Skeletal muscle satellite cell (primary cell): ENCODE results near the gene CTNNA1.

Source experiments
- H3K27me3 ChIP-seq: 2 replicates; pipeline ENCODE4 v1.7.0; 2013; ENCODE audit warnings: low read length; ENCODE audit not compliant: control insufficient read depth, insufficient read depth
- H3K36me3 ChIP-seq: 2 replicates; pipeline ENCODE4 v1.7.0; 2013; ENCODE audit warnings: mild to moderate bottlenecking, control low read depth, low read length; ENCODE audit not compliant: insufficient read depth
- H3K4me1 ChIP-seq: 2 replicates; pipeline ENCODE4 v1.7.0; 2013; ENCODE audit warnings: low read length; ENCODE audit not compliant: control insufficient read depth, insufficient read depth
- H3K4me2 ChIP-seq: 2 replicates; pipeline ENCODE4 v1.7.0; 2013; ENCODE audit warnings: mild to moderate bottlenecking, low read length
- H3K4me3 ChIP-seq: 2 replicates; pipeline ENCODE4 v1.7.0; 2013; ENCODE audit warnings: low read length
- H3K9ac ChIP-seq: 2 replicates; pipeline ENCODE4 v1.7.0; 2013; ENCODE audit warnings: mild to moderate bottlenecking, low read depth, low read length, moderate library complexity
- H3K9me3 ChIP-seq: replicated peaks from 2 replicates; pipeline ENCODE4 v1.7.0; 2013; ENCODE audit warnings: mild to moderate bottlenecking, control low read depth, low read length

The CTNNA1 gene

GRCh38 chr5:138884554-138884953 lies 131.3 kb downstream of the CTNNA1 start:
- Histone ChIP-seq H3K4me2 (no peak overlapping the region), H3K27me3 (no peaks in the 10 kb centered on the region), H3K4me3 (no peak overlapping the region), H3K36me3 (peaks cover 31% of the 10 kb centered on the region), H3K4me1 (no peaks in the 10 kb centered on the region), H3K9ac (no peak overlapping the region), H3K9me3 (no peaks in the 10 kb centered on the region)

- Histone ChIP-seq H3K4me3 (no peak overlapping the region), H3K4me1 (no peaks in the 10 kb centered on the region), H3K27me3 (no peaks in the 10 kb centered on the region), H3K9me3 (peaks cover 2% of the 10 kb centered on the region), H3K9ac (no peak overlapping the region), H3K4me2 (no peak overlapping the region), H3K36me3 (peaks cover 55% of the 10 kb centered on the region)
These were observed 136.8 kb downstream of the CTNNA1 start for GRCh38 chr5:138889994-138890393.

- H3K4me3 ChIP-seq: no peak overlapping the region
- no peaks in the 10 kb centered on the region for H3K27me3 ChIP-seq
- H3K4me1 ChIP-seq: no peaks in the 10 kb centered on the region
- H3K36me3 ChIP-seq: peaks cover 55% of the 10 kb centered on the region
- H3K9ac ChIP-seq: no peak overlapping the region
- H3K4me2 ChIP-seq: no peak overlapping the region
- peaks cover 2% of the 10 kb centered on the region for H3K9me3 ChIP-seq
These were observed 137.4 kb downstream of the CTNNA1 start for GRCh38 chr5:138890644-138891043.

GRCh38 chr5:138895918-138896317 lies 142.7 kb downstream of the CTNNA1 start:
- Histone ChIP-seq H3K9me3 (no peaks in the 10 kb centered on the region), H3K4me1 (peaks cover 15% of the 10 kb centered on the region), H3K9ac (no peak overlapping the region), H3K27me3 (no peaks in the 10 kb centered on the region), H3K4me3 (no peak overlapping the region), H3K36me3 (peaks cover 24% of the 10 kb centered on the region), H3K4me2 (no peak overlapping the region)

GRCh38 chr5:138898299-138898698 lies 145.1 kb downstream of the CTNNA1 start:
- Histone ChIP-seq H3K4me1 (peaks cover 24% of the 10 kb centered on the region), H3K36me3 (peaks cover 28% of the 10 kb centered on the region), H3K4me3 (no peak overlapping the region), H3K4me2 (no peak overlapping the region), H3K27me3 (no peaks in the 10 kb centered on the region), H3K9me3 (no peaks in the 10 kb centered on the region), H3K9ac (no peak overlapping the region)

- Histone ChIP-seq H3K9ac (no peak overlapping the region), H3K4me3 (no peak overlapping the region), H3K9me3 (no peaks in the 10 kb centered on the region), H3K36me3 (peaks cover 33% of the 10 kb centered on the region), H3K27me3 (no peaks in the 10 kb centered on the region), H3K4me1 (peaks cover 28% of the 10 kb centered on the region), H3K4me2 (no peak overlapping the region)
These were observed 145.5 kb downstream of the CTNNA1 start for GRCh38 chr5:138898742-138899141.

GRCh38 chr5:138900281-138900965 lies 147.2 kb downstream of the CTNNA1 start:
- no peak overlapping the region for H3K4me3 ChIP-seq
- H3K36me3 ChIP-seq: peaks cover 46% of the 10 kb centered on the region
- no peaks in the 10 kb centered on the region for H3K27me3 ChIP-seq
- peak overlapping the region; percentile 46 for H3K4me2 ChIP-seq
- H3K4me1 ChIP-seq: peaks cover 32% of the 10 kb centered on the region
- no peaks in the 10 kb centered on the region for H3K9me3 ChIP-seq
- H3K9ac ChIP-seq: no peak overlapping the region

GRCh38 chr5:138901716-138902115 lies 148.5 kb downstream of the CTNNA1 start:
- no peaks in the 10 kb centered on the region for H3K9me3 ChIP-seq
- H3K9ac ChIP-seq: no peak overlapping the region
- no peak overlapping the region for H3K4me3 ChIP-seq
- H3K4me2 ChIP-seq: no peak overlapping the region
- H3K36me3 ChIP-seq: peaks cover 58% of the 10 kb centered on the region
- peaks cover 32% of the 10 kb centered on the region for H3K4me1 ChIP-seq
- H3K27me3 ChIP-seq: no peaks in the 10 kb centered on the region

- Histone ChIP-seq H3K4me3 (no peak overlapping the region), H3K9ac (no peak overlapping the region), H3K36me3 (peaks cover 58% of the 10 kb centered on the region), H3K27me3 (no peaks in the 10 kb centered on the region), H3K4me1 (peaks cover 32% of the 10 kb centered on the region), H3K4me2 (no peak overlapping the region), H3K9me3 (no peaks in the 10 kb centered on the region)
These were observed 150.0 kb downstream of the CTNNA1 start for GRCh38 chr5:138903130-138903775.

GRCh38 chr5:138905541-138905940 lies 152.3 kb downstream of the CTNNA1 start:
- Histone ChIP-seq H3K36me3 (peaks cover 64% of the 10 kb centered on the region), H3K4me1 (peaks cover 21% of the 10 kb centered on the region), H3K4me3 (no peak overlapping the region), H3K9me3 (no peaks in the 10 kb centered on the region), H3K9ac (no peak overlapping the region), H3K4me2 (no peak overlapping the region), H3K27me3 (no peaks in the 10 kb centered on the region)

GRCh38 chr5:138909734-138910133 lies 156.5 kb downstream of the CTNNA1 start:
- H3K9me3 ChIP-seq: no peaks in the 10 kb centered on the region
- H3K4me3 ChIP-seq: no peak overlapping the region
- no peak overlapping the region for H3K9ac ChIP-seq
- H3K27me3 ChIP-seq: no peaks in the 10 kb centered on the region
- H3K36me3 ChIP-seq: peaks cover 50% of the 10 kb centered on the region
- H3K4me2 ChIP-seq: no peak overlapping the region
- peaks cover 14% of the 10 kb centered on the region for H3K4me1 ChIP-seq
